GM21723 (cell line): ENCODE measurements around the gene STAB1.

Source experiments
- ATAC-seq: cut with Tn5 transposase; IDR thresholded peaks from one replicate; pipeline ENCODE4 v1.9.1; 2021; ENCODE audit warnings: mild to moderate bottlenecking, moderate library complexity; ENCODE audit not compliant: unreplicated experiment

STAB1 gene

DNA sequence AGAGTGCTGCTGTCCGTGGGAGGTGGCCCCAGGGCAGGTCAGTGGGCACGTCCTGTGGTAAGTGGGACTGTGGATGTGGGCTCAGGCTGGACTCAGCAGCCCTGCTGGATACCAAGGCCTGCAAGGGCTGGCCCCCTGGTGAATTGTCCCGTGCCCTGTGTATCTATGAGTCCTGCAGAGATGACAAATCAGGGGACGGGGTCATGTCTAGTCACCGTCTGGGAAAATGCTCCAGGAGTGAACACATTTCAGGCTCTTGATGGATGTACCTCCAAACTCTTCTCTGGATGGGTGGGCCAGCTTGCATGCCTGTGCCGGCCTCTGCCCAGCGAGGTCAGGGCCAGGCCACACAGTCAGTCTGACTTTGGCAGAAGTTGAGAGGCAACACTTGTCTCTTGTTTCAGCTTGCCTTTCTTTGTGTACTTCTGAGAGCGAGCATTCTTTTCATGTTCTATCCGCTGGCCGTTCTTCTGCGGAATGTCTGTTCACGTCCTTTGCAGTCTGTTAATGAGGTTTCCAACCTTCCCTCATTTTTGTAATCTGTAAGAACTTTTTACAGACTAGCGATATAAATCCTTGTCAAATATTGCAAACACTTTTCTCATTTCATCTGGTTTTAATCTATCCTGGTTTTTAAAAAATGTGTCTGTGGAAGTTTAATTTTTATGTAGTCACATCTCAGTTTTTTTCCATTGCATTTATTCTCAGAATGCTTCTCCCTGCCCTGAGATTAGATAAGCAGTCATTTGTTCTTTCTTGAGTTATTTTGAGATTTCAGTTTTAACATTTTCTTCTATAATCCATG is 11.4 kb upstream of the STAB1 start:
- no peak for ATAC-seq

DNA sequence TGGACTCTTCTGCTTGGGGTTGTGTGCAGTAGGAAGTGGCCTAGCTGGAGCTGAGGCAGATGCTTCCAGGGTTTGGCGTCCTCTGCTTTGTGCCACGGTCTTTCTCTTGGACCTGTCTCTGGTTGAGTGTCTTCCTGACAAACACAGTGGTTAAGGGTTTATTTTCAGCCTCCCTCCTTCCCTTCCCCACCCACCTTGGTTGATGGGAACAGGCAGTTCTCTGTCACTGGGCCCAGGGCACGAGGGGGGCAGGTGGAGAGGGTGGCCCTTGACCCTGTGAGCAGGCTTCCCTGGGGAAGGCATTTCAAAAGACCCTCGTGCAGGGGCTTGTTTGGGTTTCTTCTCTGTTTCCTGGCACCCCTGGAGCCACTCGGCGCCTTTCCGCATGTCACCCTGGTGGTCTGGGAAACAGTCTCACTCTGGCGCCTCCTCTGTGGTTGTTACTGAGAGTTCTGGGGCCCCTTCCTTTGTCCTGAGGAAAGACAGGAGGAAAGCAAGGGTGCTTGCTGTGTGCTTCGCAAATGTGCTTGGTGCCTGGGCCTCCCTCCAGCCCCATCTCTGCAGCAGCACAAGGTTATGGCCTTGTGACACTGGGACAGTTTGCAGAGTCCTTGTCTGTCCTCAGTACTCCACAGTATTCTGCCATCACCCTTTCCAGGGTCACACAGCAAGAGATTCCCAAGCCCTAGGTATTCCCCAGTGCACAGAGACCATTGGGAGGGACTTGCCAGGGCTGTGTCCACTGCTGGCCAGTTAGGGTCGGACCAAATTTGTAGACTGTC is 10.3 kb upstream of the STAB1 start:
- no peak for ATAC-seq

DNA sequence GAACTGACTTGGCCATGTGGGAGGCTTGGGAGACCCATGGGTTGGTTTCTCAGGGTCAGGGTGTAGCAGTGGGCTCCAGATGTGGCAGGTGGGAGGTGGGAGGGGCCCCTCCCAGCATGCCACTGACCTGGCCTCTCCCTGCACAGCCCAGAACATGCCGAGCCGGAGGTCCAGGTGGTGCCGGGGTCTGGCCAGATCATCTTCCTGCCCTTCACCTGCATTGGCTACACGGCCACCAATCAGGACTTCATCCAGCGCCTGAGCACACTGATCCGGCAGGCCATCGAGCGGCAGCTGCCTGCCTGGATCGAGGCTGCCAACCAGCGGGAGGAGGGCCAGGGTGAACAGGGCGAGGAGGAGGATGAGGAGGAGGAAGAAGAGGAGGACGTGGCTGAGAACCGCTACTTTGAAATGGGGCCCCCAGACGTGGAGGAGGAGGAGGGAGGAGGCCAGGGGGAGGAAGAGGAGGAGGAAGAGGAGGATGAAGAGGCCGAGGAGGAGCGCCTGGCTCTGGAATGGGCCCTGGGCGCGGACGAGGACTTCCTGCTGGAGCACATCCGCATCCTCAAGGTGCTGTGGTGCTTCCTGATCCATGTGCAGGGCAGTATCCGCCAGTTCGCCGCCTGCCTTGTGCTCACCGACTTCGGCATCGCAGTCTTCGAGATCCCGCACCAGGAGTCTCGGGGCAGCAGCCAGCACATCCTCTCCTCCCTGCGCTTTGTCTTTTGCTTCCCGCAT is 7.9 kb upstream of the STAB1 start:
- no peak for ATAC-seq

DNA sequence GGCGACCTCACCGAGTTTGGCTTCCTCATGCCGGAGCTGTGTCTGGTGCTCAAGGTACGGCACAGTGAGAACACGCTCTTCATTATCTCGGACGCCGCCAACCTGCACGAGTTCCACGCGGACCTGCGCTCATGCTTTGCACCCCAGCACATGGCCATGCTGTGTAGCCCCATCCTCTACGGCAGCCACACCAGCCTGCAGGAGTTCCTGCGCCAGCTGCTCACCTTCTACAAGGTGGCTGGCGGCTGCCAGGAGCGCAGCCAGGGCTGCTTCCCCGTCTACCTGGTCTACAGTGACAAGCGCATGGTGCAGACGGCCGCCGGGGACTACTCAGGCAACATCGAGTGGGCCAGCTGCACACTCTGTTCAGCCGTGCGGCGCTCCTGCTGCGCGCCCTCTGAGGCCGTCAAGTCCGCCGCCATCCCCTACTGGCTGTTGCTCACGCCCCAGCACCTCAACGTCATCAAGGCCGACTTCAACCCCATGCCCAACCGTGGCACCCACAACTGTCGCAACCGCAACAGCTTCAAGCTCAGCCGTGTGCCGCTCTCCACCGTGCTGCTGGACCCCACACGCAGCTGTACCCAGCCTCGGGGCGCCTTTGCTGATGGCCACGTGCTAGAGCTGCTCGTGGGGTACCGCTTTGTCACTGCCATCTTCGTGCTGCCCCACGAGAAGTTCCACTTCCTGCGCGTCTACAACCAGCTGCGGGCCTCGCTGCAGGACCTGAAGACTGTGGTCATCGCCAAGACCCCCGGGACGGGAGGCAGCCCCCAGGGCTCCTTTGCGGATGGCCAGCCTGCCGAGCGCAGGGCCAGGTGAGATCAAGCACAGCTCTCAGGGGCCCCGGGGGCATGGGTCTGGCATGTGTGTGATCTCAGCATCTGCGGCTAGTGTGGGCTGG is 7.1 kb upstream of the STAB1 start:
- ATAC-seq, result no peak

DNA sequence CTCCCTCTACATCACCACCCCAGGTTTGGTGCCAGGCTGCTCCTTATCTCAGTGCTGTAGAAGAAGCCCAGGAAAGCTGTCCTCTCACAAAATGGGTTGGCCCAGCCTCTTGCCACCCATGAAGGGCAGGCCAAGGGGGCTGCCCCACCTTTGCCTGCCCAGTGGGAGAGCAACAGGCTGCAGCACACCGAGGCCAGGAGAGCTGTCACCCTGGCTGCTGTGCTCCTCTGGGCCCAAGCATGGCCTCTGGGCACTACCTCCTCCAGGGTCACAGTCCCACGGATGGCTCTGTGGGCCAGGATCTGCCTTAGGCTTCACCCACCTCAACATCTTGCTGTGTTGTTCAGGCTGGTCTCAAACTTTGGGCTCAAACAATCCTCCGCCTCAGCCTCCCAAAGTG is 6.4 kb upstream of the STAB1 start:
- ATAC-seq, result no peak

DNA sequence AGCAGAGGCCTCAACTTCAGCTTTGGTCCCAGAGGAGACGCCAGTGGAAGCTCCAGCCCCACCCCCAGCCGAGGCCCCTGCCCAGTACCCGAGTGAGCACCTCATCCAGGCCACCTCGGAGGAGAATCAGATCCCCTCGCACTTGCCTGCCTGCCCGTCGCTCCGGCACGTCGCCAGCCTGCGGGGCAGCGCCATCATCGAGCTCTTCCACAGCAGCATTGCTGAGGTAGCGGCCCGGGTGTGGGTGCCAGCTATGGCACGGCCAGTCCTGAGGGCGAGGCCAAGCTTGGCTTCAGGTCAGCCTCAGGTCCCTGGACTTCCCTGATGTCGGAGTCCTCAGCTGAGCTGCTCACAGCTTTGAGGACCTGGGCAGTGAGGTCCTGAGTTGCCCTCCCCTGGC is 5.7 kb upstream of the STAB1 start:
- no peak for ATAC-seq

DNA sequence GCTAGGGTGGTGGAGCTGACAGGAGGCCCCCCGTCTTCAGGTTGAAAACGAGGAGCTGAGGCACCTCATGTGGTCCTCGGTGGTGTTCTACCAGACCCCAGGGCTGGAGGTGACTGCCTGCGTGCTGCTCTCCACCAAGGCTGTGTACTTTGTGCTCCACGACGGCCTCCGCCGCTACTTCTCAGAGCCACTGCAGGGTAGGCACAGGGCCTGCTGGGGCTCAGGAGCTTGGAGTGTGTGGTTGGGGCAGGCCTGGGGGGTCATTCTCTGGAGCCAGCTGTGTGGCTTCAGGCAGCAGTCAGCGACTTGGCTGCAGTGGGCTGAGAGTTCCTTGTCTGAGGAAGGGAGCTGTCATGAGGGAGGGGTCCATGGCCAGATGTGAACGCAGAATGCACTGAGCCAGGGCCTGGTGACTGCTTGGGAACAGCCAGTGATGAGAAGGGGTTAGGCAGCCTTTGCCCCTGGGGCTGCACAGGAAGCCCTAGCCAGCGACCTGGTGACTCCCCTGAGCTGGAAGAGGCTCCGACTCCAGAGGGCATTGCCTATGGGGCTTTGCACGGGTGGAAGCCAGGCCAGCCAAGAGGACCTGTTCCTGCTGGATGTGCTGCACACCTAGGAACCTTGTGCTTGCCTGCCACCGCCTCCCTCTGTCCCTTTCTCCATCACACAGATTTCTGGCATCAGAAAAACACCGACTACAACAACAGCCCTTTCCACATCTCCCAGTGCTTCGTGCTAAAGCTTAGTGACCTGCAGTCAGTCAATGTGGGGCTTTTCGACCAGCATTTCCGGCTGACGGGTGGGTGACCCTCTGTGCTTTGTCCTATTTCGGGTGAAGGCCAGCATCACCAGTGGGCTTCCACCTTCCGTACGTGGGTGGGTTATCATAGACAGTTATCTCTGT is 4.9 kb upstream of the STAB1 start:
- ATAC-seq, result no peak

DNA sequence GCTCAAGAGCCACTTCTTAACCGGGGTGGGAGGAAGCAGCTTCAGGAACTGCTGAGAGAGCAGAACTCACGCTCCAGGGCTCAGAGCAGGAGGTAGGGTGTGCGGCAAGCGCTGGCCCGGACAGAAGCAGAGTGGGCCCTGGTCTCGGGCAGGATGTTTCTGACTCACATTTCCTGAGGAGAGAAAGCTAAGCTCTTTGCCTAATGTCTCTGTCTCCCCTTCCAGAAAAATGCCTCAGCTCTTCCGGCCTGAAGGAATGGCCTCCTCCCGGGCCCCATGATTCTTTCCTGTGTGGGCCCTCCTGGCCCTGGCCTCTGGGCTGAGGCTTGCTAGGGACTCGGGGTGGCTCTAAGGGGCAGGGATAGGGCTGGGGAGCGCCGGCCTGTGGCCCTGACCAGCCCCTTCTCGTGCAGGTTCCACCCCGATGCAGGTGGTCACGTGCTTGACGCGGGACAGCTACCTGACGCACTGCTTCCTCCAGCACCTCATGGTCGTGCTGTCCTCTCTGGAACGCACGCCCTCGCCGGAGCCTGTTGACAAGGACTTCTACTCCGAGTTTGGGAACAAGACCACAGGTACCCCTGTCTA is 4.1 kb upstream of the STAB1 start:
- ATAC-seq, result no peak

DNA sequence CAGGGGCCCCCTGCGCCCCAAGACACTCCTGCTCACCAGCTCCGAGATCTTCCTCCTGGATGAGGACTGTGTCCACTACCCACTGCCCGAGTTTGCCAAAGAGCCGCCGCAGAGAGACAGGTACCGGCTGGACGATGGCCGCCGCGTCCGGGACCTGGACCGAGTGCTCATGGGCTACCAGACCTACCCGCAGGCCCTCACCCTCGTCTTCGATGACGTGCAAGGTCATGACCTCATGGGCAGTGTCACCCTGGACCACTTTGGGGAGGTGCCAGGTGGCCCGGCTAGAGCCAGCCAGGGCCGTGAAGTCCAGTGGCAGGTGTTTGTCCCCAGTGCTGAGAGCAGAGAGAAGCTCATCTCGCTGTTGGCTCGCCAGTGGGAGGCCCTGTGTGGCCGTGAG is 3.1 kb upstream of the STAB1 start:
- ATAC-seq, result no peak

DNA sequence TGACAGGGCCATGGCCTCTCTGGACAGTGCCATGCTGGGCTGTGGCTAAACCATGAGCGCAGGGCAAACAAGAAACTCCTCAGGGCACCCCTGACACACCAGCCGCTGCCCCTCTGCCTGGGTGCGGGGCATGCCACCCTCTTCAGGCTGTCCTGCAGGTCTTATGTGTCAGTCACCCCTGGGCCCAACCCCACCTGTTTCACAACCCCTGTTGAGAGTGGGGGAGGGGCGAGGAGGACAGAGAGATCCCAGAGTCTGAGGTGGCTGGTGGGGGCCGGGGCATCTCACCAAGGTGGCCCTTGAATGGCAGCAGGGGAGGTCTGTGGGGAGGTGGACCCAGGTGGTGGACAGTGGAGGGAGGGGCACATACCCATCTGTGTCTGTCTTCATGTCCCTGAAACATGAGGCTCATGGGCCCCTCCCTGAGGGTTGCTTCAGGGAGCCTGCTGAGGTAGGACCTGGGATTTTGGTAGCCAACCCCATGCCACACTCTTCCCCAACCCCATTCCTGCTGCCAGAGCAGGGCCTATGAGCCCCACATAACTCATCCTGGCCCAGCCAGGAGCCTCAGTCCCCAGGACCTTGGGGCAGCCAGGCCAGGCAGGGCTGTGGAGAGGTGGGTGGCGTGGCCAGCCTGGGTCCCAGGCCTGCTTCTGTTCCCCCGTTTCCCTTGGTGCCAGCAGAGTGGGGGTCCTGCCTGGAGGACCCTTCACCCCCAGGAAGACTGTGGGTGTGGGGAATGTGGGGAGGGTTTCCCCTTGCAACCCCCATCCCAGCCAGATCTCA is 1.7 kb upstream of the STAB1 start:
- no peak for ATAC-seq

DNA sequence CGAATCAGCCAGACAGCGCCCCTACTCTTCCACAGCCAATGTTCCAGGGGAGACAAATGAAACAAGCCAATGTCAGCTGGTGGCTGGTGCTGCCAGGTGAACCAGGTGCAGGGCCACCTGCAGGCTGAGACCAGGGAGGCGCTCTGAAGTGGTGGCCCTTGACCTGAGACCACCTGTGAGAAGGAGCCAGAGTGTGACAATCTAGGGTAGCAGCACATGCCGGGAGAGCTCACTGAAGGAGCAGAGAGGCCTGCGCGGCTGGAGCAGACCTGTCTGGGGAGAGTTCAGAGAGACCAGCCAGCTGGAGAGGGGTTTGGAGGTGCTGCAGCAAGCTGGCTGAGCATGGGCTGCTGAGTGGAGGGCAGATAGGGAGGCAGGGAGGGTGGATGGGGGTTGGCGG is 693 bp upstream of the STAB1 start:
- ATAC-seq, result no peak

DNA sequence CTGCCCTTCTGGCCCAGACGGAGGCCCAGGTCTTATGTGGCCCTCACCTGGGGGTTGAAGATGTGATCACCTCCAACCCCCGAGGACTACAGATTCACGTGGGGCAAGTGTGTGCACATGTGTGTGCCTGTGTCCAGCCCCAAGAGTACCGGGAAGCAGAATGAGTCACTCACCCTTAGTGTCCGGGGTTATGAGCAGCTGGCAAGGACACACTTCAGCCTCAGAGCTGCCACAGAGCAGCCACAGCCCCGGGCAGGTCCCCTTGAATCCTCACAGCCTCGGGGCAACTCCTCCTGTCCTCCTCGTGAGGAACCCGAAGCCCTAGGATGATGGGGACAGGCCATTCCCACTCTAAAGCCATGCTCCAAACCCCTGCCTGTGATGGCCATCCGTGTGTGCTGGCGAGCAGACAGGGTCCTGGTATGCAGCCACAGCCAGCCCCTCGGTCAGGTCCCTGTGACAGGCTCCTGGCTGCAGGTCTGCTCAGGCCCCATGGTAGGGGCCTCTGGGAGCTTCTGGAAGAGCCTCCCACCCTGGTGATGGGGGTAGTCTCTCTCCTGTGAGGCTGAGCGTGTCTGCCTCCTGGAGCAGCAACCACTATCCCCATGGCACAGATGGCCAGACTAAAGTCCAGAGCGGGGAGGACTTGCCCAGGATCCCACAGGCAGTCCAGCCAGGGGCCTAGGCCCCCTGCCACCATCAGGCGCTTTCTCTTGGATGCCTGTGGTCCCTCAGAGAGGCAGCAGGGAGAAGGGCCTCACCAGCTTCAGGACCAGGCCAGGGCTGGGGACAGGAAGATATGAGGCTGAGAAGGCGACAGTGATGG is 852 bp downstream of the STAB1 start:
- ATAC-seq, result no peak

DNA sequence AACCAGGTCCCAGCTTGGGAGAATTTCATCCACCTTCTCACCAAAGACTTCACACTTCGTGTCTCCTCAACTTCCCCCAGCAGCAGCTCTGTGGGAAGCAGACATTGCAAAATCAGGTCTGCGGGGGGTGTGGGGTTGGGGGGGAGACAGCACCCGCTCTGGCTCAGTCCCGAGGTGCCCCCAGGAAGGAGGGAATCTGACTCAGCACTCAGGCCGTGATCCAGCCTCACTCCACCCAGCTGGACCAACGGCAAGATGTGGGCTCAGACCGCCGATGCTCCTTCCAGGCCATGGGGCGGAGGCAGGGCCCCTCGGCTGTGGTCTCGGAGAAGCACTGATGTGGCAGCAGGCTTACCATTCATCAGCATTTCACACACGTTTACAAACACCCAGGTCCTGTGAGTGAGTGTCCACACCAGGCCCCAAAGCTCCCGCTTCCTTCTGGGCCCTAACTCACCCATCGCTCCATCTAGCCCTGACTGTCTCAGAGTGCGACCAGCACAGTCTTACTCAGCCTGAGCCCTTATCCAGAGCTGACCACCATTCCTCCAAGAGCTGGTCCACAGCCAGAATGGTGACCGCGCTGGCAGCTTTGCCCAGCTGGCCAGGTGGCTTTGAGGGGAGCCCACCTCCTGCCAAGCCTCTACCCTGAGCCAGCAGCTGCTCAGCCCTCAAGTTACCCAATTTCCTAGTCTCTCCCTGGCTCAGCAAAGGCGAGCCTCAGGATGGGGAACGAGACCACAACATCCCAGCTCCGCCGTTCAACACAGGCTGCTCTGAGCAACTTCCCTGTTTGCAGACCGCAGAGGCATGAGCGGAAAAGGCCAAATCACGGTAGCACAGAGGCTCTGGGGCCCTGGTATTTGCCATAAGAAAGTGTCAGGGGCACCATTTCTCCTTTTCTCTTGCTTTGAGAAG is 3.3 kb downstream of the STAB1 start:
- no peak for ATAC-seq

DNA sequence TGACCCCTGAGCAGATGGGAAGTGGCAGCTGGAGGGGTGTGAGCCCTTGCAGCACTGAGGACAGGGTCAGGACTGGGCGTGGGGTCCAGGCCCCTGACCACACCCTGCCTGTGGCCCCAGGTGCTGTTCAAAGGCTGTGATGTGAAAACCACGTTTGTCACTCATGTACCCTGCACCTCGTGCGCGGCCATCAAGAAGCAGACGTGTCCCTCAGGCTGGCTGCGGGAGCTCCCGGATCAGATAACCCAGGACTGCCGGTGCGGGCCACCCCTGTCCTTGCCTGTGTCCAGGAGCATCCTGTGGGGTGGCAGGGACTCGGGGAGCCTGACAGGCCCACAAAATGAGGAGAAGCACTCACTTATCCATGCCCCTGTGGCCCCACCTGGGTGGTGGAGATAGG is 5.9 kb downstream of the STAB1 start:
- no peak for ATAC-seq

DNA sequence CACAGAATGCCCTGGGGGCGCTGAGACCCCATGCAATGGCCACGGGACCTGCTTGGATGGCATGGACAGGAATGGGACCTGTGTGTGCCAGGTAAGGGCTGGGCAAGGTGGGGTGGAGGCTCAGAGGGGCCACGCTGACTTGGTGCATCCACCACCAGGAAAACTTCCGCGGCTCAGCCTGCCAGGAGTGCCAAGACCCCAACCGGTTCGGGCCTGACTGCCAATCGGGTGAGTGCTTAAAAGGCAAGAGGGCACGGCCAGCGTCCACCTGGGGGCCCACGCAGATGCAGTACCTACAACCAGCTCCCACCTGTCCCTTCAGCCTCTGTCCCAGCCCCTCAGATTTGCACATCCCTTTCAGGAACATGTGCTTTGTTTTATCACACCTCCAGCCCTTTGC is 6.9 kb downstream of the STAB1 start:
- ATAC-seq, result no peak

DNA sequence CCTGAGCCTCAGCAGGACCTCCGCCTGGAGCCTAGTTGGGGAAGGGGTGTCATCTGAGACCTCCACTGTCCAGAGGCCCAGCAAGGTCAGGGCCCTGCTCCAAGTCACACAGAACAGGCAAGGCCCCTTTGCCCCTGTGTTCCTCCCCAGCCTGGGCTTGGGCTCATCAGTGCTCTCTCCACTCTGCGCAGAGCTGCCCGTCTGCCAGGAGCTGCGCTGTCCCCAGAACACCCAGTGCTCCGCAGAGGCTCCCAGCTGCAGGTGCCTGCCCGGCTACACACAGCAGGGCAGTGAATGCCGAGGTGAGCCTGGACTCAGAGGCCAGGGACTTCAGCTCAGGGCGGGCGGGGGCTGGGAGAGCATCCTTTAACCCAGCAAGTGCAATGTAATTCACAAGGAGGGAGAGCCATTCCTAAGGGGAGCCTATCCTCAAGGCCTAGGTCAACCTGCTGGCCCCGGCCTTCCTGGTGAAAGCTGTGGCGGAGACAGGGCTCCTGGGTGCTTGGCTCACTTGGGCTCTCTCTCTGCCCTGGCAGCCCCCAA is 7.7 kb downstream of the STAB1 start:
- no peak for ATAC-seq
